ENCODE measurements around the gene CREB3L2.

- TF ChIP-seq, protein P1, sequence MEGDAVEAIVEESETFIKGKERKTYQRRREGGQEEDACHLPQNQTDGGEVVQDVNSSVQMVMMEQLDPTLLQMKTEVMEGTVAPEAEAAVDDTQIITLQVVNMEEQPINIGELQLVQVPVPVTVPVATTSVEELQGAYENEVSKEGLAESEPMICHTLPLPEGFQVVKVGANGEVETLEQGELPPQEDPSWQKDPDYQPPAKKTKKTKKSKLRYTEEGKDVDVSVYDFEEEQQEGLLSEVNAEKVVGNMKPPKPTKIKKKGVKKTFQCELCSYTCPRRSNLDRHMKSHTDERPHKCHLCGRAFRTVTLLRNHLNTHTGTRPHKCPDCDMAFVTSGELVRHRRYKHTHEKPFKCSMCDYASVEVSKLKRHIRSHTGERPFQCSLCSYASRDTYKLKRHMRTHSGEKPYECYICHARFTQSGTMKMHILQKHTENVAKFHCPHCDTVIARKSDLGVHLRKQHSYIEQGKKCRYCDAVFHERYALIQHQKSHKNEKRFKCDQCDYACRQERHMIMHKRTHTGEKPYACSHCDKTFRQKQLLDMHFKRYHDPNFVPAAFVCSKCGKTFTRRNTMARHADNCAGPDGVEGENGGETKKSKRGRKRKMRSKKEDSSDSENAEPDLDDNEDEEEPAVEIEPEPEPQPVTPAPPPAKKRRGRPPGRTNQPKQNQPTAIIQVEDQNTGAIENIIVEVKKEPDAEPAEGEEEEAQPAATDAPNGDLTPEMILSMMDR (conservative IDR thresholded peaks at IDR 0.05; ENCODE audit: low read length), result no peak
- no peak for TF ChIP-seq EZH2phosphoT487 (IDR thresholded peaks at IDR 0.05; ENCODE audit: borderline replicate concordance, low read depth, low read length)
Measured at GRCh38 chr7:137931823-137932222, 70.1 kb downstream of the CREB3L2 start.

All from OCI-LY7 (cell line).